Stimulated activated CD4-positive, alpha-beta T cell treated with anti-CD3 and anti-CD28 coated beads, Interleukin-12 subunit alpha, Interleukin-12 subunit beta, amount 100 ng/mL, for 48 hours (primary cell): Measurements from ENCODE around the gene TACO1.

ENCODE experiments used
- DNase-seq, 3 donors: peaks; one replicate each; pipeline ENCODE4 v3.0.0-alpha.2; 2020; ENCODE audit warnings: low read depth in 2 of 3, low spot score in 1 of 3

TACO1 gene

DNA sequence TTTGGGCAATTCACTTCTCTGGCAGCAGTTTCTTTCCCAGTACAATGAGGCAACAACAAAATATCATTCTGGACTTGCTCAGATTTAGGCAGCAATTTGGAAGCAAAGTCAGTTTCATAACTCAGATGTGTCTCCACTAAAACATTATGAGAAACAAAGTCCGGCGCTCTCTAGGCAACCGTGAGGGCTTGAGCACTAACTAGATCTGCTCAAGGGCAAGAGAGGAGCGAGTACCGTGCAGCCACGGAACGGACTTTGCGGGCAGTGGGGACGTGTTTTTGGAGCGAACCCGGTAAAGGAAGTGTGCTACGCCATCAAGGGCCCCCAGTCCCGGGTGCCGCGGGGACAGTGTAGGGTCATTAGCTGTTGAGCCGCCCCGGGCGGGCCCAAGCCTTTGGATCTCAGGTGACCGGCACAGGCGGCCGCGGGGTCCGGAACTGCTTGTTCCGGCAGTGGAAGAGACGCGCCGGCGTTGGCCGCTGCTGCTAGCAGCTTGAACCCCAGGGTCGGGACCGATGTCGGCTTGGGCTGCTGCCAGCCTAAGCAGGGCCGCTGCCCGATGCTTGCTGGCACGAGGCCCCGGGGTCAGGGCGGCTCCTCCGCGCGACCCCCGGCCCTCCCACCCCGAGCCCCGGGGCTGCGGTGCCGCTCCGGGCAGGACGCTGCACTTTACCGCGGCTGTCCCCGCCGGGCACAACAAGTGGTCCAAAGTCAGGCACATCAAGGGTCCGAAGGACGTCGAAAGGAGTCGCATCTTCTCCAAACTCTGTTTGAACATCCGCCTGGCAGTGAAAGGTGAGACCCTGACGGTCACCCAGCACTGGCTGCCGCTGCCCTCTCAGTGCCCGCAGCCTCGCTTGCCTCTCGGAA is at the start of gene TACO1:
TACO1 (plus strand) TSS at position 327 of the 870 bp plus-strand sequence; CDS start at position 516, 189 bp downstream.
- DNase-seq = peak; percentile 66 to 81 (median 69)

DNA sequence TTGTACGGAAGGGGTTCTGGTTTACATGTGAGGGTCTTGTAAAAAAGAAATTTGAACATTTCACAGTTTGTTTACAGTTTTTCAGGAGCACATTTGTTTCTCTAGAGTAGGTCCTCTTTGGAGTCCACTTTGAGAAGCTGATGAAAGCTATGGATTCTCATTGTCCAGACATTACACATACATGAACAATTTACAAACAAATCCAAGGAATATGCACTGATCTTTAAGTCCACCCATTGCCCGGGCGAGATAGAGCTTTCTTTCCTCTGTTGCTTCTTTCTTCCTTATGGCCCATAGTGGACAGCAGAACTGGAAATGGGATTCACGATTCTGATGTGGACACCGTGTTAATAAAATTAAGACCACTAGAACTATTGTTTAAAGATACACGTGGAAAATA is 48.5 kb upstream of the TACO1 start:
- no peak for DNase-seq

DNA sequence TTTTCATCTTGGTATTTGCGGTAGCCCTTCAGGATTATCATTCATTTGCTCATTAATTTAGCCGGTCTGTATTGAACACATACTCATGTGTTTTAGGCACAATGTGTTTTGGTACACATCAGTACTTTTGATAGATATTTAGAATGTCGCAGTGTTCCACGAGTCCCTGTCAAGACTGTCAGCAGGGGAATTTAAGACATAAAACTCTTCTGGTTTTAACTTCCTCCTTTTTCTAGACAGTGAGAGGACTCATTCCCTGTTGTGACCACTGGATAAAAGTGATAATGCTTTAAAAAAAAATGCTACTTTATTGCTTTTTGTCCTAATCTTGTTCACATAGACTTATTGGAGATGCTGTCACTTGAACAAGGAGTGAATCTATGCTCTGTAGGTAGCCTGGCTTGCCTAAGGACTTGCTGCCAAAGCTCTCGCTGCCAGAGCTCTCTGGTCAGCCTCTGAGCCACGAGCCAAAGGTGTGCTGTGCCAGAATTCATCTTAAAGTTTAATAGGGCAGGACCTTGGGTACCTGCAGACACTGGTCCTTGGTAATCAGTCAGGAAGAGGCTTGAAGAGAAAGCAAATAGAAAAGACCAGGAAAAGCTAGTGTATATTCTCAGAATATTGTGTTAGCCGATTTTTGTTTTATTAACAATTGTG is 45.1 kb upstream of the TACO1 start:
- DNase-seq = no peak

- DNase-seq = no peak
Observed at GRCh38 chr17:63557416-63557815, 43.3 kb upstream of the TACO1 start.

- no peak for DNase-seq
Observed at GRCh38 chr17:63558441-63558840, 42.3 kb upstream of the TACO1 start.

- DNase-seq = no peak
Observed at GRCh38 chr17:63561819-63562218, 38.9 kb upstream of the TACO1 start.

DNA sequence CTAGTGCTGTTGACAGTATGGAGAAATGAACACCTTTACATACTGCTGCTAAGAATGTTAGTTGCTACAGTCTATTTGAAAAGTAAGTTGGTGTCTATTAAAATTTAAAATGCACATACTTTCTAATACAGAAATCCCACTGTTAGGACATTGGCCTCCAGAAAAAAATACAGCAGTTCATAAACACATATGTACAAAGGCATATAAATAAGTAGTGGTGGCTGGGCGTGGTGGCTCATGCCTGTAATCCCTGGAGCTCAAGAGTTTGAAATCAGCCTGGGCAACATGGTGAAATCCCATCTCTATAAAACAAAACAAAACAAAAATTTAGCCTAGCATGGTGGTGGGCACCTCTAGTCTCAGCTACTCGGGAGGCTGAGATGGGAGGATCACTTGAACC is 37.4 kb upstream of the TACO1 start:
- DNase-seq = no peak

- DNase-seq = no peak
Observed at GRCh38 chr17:63564562-63564961, 36.1 kb upstream of the TACO1 start.

DNA sequence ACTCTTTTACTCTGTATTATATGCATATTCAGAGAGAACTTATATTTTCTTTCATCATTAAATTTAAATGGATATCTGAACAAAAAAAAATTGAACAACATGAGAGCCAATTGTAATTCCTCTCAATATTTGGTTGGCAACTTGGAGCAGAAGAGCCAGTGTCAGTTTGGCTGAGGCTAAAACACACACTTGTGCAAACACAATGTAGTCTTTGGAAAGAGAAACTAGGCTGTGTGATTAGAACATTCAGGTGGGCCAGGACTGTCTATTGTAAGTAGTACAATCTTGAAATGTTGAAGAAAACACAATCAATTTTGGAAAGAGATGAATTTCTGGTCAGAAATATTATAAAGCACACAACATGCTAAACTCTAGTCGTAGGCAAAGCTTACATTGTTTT is 33.5 kb upstream of the TACO1 start:
- DNase-seq = no peak

DNA sequence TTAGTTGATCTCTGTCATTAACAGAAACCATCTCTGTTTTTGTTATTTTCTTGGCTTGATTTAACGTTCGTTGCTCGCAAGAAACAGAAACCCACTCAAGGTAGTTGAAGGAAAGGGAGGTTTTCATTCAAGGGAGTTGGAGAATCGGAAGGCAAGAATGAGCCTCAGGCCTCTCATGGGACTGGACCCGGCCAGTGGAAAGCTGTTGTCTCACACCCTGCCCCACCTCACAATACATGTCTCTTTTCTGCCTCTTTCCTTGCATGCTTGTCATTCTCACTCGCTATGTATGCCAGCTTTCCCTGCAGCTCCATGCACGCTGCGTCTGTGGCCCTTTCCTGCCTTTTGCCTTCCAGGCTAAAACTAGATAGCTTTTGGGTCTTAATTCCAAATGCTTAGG is 32.1 kb upstream of the TACO1 start:
- DNase-seq = no peak

GRCh38 chr17:63571632-63572310 is 28.9 kb upstream of the TACO1 start:
- no peak for DNase-seq

DNA sequence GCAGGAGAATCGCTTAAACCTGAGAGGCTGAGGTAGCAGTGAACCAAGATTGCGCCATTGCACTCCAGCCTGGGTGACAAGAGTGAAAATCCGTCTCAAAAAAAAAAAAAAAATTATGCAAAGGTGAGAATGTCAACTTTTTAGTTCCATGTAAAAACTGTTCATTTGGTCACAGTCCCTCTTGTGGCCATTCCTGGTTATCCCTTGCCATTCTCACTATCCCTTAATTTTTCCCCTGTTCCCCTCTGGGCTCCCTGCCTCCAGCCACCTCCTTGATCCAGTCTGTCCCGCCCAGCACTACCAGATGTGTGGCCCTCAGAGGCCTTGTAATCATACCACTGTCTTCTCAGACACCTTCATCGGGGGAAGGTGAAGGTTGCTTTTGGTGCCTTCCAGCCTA is 27.1 kb upstream of the TACO1 start:
- no peak for DNase-seq

GRCh38 chr17:63578027-63578768 is 22.5 kb upstream of the TACO1 start:
- no peak for DNase-seq

DNA sequence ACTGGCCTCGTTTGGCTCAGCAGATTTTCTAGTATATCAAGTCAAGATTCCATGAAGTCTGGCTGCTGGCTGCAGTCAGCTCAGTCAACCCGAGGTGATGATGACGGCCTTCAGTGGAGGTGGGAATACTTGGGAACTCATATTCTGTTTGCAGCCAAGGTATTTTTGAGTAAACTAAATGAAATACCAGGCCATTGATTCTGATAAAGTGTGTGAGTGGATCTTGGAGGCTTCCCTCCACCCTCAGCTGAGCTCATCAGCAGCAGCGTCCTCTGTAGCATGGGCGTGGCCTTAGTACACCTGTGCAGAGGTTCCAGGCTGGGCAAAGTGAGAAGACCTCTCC is 22.0 kb upstream of the TACO1 start:
- DNase-seq = no peak

- no peak for DNase-seq
Observed at GRCh38 chr17:63579633-63580032, 21.1 kb upstream of the TACO1 start.

GRCh38 chr17:63587770-63588169 is 12.9 kb upstream of the TACO1 start:
- DNase-seq = no peak

DNA sequence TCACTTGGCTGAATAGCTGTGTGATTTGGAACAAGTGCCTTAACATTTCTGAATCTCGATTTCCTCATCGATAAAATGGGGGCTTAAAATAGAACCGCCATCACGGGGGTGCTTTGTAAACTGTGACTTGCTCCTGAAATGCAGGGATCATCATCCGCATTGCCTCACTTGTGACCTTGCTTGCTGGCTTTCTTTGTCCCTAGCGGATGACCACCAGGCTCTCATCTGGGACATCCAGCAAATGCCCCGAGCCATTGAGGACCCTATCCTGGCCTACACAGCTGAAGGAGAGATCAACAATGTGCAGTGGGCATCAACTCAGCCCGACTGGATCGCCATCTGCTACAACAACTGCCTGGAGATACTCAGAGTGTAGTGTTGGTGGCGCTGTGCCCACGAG is 11.9 kb upstream of the TACO1 start:
- no peak for DNase-seq

GRCh38 chr17:63589646-63590045 is 11.0 kb upstream of the TACO1 start:
- DNase-seq = no peak

- no peak for DNase-seq
Observed at GRCh38 chr17:63592797-63593196, 7.9 kb upstream of the TACO1 start.

DNA sequence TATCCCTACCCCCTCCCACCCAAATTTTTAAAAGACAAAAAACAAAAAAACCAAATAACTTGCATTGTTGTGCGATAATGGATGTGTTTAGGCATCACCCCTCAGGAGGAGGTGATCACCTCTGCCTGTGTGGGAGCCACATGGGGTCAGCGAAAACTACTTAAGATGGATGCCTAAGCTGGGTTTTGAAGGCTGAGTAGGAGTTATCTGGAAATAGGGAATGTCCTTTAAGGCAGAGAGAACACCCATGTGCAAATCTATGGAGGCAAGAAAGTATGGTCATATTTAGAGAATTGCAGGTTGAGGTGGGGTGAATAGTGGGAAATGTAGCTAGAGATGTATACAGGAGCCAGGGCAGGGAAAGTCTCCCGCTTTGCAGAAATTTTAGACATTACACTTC is 5.6 kb upstream of the TACO1 start:
- no peak for DNase-seq

DNA sequence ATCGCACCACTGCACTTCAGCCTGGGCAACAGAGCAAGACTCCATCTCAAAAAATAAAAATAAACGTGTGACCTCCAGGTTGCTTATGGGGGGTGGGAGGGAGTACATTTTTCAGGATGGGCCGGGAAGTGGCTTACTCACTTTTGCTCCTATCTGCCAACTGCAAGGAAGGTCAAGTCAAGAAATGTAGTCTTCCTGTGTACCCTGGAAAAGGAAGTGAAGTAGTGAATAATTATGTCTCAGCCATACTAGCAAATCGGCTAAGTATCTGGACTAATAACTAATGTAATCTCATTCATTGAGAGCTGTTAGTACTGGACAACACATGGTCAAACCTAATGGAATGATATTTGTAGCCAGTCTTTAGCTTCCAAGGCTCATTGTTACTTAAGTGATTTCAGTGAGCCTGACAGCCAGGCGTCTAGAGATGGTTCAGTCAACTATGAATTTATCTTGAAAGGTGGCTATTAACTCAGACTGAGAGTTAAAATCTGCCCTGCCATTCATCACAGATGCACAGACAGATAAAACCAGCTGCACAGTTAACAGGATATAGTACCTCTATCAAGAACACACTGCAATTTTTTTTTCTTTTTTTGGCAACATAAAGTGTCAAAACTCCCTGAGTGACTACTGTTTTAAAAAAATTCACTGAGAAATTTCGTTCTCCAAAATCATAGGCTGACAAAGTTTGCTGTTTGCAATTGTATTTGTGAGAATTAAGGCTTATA is 3.7 kb upstream of the TACO1 start:
- DNase-seq = no peak
